GM21447 (cell line): ENCODE measurements around the gene PRSS56.

Experiments
- ATAC-seq: cut with Tn5 transposase; IDR thresholded peaks from one replicate; pipeline ENCODE4 v1.9.1; 2021; ENCODE audit not compliant: unreplicated experiment

Gene PRSS56

GRCh38 chr2:232501794-232502390, 18.3 kb upstream of the PRSS56 start:
- ATAC-seq: no peak

DNA sequence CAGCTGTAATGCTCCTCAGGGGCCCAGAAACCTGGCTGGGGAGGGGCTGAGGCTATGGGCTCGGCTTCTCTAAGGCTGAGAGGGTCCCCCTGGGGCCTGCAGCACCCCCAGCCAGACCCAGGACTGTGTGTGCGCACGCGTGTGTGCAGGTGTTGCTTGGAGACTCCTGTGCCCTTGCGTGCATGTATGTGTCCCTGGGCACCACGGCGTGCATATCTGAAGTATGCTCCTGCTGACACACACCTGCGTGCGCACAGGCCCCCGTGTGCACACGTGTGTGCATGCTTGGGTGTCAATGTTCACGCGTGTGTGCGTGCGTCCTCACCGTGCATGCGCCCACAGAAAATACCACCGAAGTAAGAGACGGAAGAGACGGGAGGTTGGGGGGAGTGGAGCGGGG, 17.7 kb upstream of the PRSS56 start:
- ATAC-seq: no peak

- no peak for ATAC-seq
Observed at GRCh38 chr2:232502911-232503808, 17.0 kb upstream of the PRSS56 start.

- ATAC-seq: no peak
Observed at GRCh38 chr2:232503809-232504323, 16.3 kb upstream of the PRSS56 start.

GRCh38 chr2:232504438-232504837, 15.8 kb upstream of the PRSS56 start:
- ATAC-seq: no peak

- no peak for ATAC-seq
Observed at GRCh38 chr2:232505856-232506255, 14.3 kb upstream of the PRSS56 start.

DNA sequence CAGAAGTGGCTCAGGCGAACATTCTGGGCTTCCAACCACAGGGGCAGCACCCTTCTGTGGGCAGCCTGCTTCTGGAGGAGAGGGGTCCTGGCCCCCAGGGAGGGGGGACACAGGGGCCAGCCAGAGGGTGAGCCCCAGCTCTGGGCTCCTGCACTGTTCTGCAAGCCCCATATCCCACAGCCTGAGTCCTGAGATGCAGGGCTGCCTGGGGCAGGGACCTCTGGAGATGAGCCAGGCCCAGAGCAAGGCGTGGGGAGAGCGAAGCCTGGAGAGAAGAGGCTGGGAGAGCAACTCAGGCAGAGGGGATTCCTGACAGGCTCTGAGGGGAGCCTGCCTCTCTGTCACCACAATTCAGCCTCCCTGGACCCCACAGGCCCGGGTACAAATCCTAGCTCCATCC, 13.5 kb upstream of the PRSS56 start:
- no peak for ATAC-seq

DNA sequence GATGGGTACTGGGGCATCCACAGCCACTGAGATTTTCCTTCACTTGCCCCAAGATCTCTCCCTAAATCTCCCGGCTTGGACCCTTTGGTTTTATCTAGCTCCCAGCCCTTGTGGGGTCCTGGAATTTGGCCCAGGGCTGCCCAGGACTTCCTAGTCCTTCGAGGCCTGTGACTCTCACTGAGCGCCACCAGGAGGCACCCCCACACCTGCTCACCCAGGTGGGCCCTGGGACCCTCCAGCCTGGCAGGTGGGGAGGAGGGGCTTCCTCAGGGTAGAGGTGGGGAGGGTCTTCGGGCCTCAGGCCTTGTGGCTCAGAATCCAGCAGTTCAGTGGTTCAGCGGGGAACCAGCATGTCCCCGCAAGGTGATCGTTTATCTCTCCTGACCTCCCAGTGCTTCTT, 11.9 kb upstream of the PRSS56 start:
- ATAC-seq: no peak

DNA sequence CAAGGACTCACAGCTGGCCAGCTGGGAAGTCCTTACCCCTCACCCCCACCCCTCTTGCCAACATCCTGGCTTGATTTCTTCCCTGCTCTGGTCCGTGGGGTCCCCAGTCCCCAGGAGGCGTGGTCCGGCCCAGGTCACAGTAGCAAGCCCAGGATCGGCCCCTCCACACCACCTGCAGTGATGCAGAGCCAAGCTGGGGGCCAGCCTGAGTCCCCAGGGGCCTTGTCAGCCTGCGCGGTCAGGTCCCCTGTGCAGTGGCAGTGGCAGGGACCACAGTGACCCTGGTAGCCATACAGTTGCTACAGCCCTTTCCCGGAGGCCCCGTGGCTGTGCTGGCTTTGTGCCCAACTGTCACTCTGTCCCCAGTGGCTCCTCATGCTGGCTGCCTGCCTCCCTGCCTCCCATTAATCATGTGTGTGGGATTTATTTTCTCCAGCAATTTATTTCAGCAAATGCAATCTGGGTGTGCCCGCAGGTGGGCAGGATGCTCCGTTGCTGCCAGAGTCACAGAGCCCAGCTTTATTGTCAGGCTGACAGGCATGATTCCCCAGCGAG, 8.8 kb upstream of the PRSS56 start:
- no peak for ATAC-seq

DNA sequence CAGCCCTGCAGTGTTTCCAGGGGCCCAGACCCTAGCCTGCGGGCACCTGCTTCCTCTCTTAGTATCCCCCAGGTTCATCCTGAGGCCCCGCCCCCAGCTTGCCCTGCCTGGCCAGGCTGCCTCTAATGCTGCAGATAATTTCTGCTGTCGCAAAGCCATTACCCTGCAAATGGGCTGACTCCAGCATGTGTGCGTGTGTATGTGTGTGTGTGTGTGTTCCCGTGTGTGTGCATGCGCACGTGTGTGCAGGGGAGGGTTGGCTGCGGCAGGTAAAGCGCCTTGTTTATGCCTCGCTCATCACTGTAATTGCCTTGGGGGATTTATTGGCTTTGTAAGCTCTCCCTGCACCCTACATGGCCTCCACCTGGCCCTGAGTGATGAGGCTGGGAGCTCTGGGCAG, 7.6 kb upstream of the PRSS56 start:
- ATAC-seq: no peak

DNA sequence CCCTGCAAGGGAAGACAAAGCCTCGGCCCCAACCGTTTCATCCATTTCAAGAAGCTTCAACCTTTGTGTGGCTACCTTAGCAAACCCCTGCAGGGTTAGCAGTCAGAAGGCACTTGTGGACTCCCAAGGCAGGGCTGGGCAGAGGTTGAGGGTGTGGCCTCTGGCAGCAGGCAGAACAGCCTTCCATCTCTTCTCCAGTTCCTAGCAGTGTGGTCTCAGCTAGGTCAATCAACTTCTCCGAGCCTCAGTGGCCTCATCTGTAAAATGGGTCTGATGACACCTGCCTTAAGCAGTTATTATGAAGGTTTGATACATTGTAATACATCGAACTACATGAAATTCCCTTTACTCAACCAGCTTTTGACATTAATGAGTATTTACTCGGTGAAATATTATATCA, 6.8 kb upstream of the PRSS56 start:
- no peak for ATAC-seq

DNA sequence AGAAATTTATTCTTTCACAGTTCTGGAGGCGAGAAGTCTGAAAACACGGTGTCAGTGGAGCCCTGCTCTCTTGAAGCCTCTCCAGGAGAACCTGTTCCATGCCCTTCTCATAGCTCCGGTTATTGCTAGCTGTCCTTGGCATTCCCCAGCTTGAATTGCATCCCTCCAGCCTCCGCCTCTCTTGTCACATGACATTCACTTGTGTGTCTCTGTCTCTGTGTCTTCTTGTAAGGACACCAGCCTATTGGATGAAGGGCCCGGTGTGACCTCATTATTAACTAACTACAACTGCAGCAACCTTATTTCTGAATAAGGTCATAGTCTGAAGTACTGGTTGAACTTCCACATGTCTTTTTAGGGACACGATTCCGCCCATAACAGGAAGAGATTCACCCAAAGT, 4.5 kb upstream of the PRSS56 start:
- ATAC-seq: no peak

DNA sequence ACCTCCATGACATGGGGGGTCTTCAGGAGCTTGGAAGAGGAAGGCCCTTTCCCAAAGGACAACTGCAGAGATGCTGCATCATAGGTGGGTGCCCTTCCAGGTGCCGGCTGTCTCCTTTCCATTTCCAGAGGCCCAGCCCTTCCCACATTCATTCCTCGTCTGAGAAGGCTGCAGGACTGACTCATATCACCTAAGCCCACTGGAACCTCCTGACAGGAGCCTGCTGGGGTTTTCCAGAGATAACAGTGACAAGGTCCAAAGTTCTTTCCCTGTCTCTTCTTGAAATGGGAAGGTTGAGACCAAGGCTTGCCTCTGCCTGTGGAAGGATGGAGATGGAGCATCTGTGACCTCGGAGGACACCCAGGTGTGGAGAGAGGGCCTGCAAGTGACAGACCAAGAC, 3.6 kb upstream of the PRSS56 start:
- ATAC-seq: no peak

DNA sequence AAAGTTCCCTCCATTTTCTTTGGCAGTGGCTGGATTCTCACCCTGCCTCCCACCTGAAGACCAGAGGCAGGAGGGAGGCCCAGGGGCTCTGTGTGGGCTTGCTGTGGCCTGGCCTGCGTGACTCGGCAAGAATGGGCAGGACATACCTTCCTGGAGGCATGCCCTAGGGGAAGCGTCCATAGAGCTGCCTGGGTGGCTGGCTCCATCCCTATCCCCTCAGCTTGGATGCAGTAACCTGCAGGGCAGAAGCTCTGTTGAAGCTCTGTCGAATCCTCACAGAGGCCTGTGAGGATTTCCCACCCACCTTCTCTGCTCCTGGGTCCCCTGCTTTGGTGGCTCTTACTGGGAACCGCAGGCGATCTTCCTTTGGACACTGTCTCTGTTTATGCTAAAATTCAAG, 1.3 kb upstream of the PRSS56 start:
- ATAC-seq: no peak

DNA sequence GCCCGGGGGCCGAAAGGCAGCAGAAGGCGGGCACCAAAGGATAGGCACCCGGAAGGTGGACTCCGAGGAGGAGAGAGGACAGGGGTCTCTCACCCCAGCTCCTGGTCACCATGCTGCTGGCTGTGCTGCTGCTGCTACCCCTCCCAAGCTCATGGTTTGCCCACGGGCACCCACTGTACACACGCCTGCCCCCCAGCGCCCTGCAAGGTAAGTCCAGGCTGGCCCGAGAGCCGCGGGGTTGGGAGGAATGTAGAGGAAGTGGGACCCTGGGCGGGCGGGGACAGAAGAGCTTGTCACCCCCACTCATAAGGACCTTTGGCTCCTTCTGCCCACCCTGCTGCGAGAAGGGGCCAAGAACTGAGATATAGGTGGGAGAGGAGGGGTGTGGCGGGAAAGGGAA, 301 bp downstream of the PRSS56 start:
- no peak for ATAC-seq

DNA sequence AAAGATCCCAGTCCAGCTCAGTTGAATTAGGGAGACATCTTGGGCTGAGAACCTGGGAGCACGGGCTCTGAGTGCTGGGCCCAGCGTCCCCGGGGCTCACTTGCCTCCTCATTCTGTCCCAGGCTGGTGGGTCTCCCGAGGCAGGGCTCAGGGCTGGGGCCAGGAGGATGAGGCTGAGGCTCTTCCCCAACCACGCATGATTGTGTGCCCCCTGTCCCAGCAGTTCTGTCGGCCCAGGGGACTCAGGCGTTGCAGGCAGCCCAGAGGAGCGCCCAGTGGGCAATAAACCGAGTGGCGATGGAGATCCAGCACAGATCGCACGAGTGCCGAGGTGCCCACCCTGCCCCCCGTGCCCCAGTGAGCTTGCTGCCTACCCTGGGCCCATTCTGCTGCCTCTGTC, 910 bp downstream of the PRSS56 start:
- no peak for ATAC-seq

- no peak for ATAC-seq
Observed at GRCh38 chr2:232521959-232522622, 1.9 kb downstream of the PRSS56 start.

- no peak for ATAC-seq
Observed at GRCh38 chr2:232522623-232523401, 2.6 kb downstream of the PRSS56 start.

GRCh38 chr2:232523402-232523681, 3.2 kb downstream of the PRSS56 start:
- no peak for ATAC-seq

GRCh38 chr2:232523682-232524597, 3.8 kb downstream of the PRSS56 start:
- ATAC-seq: no peak
